Myocyte (in vitro differentiated cells): ENCODE measurements around the gene UBAP2. TPM values are rescaled to one million over a fixed set of nuclear protein-coding genes. Genes with fewer than 3 reads are reported as not detected.
A peak's percentile ranks its signal among the peaks of the same experiment; 100 is the strongest.

Experiments used
- DNase-seq: peaks from one replicate; pipeline ENCODE4 v3.0.0-alpha.2; 2012; ENCODE audit warnings: low read depth
- polyA plus RNA-seq: library from polyadenylated mRNA; unstranded; fragments of >200 nt; gene quantifications from one replicate; pipeline ENCODE4 v1.2.1, GENCODE V29; 2012; ENCODE audit warnings: missing spikeins
- total RNA-seq: library from RNA; depleted of rRNA; stranded (reverse); fragments of >200 nt; gene quantifications from 2 replicates; pipeline ENCODE4 v1.2.3, GENCODE V29; 2014

The UBAP2 gene, protein sequence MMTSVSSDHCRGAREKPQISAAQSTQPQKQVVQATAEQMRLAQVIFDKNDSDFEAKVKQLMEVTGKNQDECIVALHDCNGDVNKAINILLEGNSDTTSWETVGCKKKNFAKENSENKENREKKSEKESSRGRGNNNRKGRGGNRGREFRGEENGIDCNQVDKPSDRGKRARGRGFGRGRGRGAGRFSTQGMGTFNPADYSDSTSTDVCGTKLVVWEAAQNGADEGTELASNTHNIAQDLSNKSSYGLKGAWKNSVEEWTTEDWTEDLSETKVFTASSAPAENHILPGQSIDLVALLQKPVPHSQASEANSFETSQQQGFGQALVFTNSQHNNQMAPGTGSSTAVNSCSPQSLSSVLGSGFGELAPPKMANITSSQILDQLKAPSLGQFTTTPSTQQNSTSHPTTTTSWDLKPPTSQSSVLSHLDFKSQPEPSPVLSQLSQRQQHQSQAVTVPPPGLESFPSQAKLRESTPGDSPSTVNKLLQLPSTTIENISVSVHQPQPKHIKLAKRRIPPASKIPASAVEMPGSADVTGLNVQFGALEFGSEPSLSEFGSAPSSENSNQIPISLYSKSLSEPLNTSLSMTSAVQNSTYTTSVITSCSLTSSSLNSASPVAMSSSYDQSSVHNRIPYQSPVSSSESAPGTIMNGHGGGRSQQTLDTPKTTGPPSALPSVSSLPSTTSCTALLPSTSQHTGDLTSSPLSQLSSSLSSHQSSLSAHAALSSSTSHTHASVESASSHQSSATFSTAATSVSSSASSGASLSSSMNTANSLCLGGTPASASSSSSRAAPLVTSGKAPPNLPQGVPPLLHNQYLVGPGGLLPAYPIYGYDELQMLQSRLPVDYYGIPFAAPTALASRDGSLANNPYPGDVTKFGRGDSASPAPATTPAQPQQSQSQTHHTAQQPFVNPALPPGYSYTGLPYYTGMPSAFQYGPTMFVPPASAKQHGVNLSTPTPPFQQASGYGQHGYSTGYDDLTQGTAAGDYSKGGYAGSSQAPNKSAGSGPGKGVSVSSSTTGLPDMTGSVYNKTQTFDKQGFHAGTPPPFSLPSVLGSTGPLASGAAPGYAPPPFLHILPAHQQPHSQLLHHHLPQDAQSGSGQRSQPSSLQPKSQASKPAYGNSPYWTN
- total RNA-seq = 14.0 and 14.1 TPM in 2 replicates
- polyA plus RNA-seq = 17.4 TPM

DNA sequence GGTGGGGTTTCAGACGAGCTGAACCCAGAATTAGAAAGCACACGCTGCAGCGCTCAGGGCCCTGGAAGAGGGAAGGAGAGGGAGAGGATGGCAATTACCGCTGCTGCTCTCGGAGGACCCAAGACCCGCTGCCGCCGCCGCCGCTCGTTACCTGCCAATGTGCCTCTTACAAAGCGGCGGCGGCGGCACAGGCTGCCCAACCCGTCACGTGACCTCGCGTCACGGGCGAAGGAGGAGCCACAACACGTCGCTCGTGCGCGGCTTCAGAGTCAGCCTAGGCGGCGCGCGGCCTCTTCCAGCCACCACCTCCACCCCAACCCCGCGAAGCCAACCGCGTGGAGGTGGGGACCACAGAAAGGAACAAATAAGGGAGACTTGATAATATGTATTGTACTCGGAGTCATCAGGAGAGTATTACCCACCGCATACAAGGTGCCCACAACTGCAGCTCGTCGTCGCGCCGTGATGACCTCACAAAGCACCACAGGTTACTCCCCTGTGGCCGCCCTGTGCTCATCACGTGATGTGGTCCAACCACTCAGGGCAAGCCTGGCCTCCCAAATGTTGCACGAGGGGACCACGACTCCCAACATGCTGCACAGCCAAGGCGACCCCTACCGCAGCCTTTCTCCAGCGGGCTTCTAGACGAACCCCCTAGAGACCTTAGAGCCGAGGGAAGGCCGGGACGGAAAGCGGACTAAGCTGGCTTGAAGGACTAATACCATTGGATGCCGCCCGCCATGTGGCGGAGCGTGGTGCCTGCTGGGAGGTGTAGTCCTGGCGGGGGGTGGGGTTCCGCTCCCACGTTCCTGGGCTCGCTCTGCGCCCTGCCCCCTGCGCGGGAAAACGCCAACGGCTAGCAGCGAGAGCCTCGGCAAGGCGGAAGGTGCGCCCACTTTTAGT is at the start of gene UBAP2:
TSS of gene UBAP2 (minus strand) at position 161 of the 903 bp plus-strand sequence. CDS start 31,739 bp downstream, outside the sequence.
- peak; percentile 98 for DNase-seq

DNA sequence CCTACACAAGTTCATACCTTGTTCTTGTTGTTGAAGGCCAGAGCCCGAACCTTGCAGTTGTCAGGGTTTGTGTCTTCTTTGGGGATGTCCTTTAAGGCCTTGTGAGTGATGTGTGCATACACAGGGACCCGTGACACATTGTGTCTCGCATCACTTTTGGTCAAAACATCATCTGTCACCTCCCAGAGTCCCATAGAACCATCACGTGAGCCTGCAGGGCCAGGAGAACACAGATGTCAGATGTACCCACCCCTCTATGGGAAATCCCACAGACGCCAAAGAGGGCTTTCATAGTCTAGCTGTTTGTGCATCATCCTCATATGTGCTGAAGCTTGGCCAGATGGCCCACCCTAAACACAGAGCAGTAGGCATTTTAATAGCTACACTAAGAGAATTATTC is 49.6 kb upstream of the UBAP2 start:
- DNase-seq = no peak

DNA sequence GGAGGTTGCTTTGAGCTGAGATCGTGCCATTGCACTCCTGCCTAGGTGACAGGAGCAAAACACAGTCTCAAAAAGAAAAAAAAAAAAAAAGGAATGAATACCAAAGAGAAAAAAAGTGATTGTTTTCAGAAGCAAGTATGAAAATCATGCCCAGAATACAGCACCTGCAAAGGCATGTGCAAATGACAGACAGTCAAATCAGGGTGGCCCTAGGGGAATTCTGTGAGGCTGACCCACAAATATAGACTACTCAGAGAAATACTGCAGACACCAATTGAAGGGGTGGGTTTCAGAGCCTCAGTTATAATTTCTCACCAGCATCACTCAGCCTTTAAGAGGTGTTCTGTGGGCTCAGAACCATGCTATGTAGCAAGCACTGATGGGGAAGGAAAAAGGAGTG is 49.2 kb upstream of the UBAP2 start:
- no peak for DNase-seq

DNA sequence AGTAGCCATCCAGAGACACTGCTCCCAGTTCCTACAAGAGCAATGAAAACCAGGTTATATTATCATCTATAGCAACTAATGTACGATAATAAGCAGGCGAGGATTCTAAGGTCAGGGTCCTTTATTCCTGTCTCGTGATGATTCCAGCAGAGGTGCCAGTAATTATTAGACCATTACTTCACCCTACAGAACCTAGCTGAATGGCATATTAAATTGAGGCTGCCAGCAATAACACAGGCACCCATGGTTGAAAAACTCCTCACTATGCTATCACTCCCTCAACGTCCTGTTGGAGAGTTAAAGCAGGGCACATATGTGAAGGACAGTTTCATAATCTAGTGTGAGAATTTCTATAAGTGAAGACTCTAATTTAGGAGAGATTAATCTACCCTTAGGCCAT is 48.1 kb upstream of the UBAP2 start:
- DNase-seq = no peak

DNA sequence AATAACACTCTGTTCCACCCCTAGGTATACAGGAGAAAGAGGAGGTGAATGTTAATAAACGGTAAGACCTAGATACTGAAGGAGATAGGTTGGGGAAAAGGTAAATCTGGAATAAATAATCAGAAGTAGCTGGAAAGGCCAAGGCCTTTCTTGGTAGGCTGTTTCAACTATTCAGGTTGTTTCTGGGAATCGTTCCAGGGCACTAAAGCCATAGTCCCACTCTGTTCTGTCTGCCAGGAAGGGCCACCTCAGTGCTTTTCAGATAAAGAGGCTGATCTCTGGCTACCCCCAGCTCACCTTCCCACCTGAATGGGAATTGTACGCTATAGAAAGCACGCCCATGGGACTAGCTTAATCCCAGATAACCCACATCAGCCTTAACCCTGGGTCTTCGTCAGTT is 44.9 kb upstream of the UBAP2 start:
- no peak for DNase-seq

DNA sequence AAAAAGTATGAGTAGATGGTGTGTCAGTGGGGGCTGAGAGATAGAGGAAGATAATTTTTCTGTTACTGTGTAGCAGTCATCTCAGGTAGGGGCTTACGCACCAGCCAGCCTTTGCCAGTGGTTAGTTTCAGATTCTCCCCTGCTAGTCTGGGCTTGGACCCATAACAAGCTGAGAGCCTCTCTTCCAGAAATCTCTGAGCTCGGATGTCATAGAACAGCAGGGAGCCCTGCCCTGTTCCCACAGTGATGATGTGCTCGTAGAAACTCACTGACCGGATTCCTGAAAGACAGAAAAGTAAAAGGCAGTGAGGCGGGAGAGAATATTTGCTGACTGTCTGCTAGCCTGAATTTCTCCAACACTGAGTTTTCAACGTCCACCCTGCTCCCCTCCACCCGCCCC is 40.6 kb upstream of the UBAP2 start:
- DNase-seq = no peak

DNA sequence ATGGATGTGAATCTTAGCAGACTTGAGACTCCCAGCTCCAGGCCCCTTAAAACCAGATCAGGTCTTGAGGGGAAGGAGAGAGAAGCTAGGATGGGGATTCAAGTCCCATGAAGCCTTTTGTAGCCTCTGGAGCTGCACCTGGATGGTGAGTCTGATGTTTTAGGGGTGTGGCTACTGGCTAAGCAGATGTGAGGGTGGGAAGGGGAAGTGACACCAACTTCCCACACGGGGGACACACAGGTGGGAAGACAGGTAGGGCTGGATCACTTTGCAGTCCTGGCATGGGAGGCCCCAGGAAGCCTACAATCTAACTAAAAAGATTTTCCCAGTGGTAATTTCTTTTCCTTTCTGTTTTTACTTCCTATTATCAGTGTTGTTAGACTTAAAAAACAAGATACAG is 38.7 kb upstream of the UBAP2 start:
- no peak for DNase-seq

DNA sequence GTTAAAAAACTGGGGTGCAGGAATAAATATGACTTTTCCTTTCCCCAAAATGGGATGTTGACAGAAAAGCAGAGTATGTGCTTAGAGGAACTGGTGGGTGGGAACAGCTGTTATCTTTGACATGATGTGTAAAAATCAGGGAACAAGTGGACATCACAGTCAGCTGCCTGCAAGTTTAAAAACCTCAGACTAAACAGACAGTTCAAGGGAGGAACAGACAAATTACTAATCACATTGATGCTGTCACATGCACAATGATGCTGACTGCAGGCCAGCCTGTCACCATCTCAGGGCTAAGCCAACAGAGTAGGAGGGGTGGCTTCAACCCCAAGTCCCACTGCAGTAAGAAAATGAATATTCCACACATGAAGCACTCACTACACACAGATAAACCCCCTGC is 38.2 kb upstream of the UBAP2 start:
- peak; percentile 72 for DNase-seq

DNA sequence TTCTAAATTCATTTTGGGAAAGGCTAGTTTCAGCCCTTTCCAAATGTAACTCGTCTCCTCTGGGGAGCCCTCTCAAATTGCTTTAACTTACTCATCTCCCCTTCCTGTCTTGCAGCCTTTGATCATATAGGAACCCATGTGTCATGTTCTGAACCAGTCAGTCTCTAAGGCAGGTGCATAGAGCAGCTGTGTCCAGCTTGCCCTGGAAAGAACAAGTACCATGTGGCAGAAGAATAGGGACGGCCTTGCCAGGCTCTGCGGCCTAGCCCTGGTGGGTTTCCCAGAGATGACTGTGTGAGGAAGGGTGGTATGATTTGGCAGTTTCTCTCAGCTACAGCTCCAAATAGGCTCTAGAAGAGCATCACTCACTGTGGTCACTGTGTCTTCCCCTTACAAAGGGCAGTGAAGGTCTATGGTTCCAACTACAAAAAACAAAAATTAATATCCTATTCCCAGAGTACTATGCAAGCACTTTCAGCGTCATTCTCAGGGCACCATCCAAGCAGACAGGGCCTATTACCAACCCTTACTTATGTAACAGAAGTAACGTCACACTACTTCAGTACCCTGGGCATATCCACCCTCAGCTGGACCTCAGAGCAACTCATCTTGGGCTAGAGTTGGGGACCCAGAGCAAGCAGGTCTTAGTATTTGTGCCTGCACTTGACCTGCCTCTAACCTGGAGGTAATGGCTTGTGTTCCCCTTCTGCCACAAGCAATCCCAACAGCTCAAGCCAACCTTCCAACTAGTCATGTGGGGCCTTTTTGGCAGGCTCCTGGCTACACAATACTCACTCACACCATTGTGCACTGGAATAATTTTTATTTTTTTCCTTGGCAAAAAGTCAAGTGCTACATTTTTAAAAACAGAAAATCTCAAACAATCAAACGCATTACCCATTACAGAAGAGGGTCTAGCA is 37.2 kb upstream of the UBAP2 start:
- peak; percentile 84 for DNase-seq

DNA sequence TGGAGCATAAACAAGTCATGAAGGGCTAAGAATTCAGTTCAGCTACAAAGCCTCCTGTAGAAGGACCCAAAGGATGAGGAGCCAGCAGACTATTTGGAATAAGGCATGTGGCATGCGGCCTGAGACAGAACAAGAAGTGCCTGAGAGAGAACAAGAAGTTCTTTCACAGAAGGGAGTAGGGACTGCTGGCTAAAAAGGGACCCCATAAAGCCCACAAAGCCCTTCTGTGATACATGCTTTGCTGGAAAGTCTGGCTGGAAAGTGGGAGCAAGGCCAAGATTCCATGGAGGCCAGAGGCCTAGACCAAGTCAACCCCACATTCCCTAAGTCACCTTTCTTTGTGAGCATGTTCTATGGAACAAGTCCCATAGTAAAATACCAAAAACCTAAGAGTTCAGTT is 35.9 kb upstream of the UBAP2 start:
- DNase-seq = peak; percentile 73

DNA sequence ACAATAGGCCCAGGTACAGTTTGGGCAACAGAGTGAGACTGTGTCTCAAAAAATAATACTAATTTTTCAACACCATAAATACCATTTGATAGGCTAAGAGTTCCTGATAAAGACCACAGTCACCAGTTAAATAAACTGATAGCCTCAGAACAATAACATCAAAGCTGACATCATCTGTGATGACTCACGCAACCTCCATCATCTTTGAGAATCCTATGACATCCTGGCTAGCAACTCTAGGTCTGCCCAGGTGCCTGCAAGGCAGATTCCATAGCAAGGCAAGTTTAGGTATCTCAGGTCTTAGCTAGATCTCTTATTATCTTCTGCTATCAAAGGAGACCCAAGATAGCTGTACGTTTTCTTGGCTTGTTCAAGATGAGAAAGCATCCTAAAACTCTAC is 30.5 kb upstream of the UBAP2 start:
- no peak for DNase-seq

DNA sequence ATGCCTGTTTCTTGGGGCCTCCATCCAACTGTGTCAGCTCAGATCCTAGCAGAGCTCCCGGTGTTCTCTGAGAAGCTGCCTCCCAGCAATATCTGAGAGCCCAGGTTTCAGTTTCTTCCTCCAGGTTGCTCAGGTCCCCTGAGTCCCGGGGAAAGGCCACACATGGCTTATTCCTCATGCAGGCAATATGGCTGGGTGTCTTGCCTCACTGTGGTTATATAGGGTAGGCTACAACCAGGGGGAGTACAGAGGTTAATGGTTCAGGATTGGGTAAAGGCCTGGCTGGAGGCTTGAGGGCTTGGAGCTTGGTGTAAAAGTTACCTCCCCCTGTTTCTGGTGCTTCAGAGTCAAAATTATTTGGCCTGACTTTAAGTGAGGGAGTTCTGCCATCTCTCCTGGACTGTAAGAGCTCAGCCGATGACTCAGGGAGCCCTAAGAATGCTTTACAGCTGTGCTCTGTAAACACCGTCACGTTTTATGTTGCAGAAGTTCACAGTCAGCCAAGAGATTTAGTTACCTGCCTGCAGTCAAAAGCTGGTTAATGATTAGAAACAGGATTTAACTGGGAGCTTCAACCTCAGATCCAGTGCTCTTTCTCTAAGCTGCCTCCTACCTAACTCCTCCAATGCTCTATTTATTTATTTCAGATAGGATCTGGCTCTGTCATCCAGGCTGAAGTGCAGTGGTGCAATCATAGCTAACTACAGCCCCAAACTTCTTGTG is 24.3 kb upstream of the UBAP2 start:
- DNase-seq = peak; percentile 72

DNA sequence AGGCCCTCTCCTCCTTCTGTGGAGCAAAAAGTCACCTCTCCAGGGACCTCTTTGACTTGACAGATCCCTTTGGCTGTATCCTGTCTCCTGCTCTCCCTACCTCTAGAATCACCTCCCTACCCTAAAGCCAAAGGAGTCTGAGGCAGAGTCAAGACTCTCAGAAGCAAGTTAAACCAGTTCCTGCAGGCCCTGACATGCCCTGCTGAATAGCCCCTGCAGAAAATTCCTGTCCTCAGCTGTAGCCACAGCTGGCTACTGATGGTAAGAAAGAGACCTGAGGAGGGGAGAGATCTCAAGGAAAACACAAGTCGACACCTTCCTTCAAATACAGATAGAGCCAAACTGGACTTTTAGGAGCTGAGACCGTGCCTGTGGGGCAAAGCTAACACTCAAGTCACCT is 23.7 kb upstream of the UBAP2 start:
- DNase-seq = no peak

DNA sequence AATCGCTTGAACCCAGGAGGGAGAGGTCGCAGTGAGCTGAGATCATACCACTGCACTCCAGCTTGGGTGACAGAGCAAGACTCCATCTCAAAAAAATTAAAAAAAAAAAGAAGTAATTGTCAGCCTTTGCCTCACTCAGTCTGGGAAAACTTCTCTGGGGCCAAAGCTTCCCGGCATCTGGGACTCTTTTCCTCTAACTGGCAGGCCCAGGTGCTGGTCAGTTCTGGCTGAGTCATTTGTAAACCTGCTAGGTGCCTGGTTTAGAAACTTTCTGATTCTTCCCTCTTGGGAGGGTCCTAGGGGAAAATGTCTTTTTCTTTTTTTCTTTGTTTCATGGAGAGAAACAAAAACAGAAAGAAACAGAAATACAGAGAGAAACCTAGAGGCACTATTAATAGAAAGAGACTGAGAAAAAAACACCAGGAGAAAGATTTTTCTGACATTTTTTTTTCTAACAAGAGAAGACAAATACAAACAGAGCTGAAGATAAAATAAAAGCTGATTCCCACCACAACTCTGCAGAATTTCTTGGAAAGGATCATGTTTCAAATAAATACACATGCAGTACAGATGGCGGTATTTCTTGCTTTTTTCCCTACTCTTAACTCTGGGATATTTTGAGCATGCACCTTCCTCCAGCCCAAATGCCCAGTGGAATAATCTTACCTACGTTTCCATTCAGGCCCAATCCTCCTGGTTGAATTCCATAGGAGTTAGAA is 22.1 kb upstream of the UBAP2 start:
- peak; percentile 81 for DNase-seq

DNA sequence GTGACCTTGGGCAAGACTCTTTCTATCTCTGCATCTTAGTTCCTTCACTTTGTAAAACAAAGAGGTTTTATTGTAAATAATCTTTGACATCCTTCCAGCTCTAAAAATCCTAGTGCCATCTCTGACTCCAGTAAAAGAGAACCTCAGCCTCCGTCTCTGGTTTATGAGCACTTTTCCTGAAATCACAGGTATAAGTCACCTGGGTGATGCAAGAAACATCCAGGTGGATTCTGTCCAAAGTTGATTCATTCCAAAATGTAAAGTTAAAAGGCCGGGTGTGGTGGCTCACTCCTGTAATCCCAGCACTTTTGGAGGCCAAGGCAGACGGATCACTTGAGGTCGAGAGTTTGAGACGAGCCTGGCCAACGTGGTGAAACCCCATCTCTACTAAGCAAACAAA is 21.1 kb upstream of the UBAP2 start:
- no peak for DNase-seq

DNA sequence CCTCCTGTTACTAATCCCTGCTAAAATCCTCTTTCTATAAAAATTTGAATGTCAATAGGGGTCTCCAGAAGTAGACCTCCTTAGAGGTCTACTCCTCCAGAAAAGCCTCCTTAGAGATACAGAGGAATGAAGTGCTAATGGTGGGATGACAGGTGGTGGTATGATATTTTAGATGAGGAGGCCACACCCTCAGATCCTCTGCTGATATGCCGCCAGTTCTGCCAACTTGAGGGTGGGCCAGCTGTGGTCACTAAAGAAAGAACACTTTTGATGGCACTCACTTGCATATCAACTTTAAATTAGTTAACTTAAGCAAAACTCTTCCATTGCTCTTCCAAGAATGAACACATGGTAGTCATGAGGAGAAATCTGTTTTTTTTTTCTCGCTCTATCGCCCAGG is 16.9 kb upstream of the UBAP2 start:
- DNase-seq = peak; percentile 37

DNA sequence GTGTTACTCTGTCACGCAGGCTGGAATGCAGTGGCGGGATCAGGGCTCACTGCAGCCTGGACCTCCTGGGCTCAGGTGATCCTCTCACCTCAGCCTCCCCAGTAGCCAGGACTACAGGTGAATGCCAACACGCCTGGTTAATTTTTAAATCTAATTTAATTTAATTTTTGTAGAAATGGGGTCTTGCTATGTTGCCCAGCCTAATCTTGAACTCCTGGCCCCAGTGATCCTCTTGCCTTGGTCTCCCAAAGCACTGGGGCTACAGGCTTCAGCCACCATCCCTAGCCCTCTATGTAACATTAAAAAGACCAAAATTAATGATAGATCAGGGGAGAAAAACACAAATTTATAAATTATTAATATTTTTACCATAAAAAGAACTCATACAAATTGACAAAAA is 11.3 kb upstream of the UBAP2 start:
- no peak for DNase-seq

DNA sequence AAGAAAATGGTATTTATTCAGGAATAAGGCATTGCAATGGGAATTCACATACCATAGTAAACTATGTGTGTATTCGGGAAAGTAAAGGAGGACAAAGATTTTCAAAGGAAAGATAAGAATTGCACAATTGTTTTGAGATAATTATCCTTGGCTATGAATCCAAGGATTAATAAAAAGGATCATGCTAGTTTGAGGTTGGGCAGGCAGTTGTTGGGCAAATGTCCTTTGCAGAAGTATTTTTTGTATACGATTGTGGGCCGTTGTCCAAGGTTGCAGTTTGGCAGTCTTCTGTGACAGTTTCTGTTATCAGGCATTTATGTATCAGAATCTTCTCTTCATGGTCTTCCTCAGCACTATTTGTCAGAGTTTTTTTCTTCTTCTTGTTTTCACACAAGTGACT is 10.6 kb upstream of the UBAP2 start:
- no peak for DNase-seq
